HG03103 (cell line): ENCODE data around the gene MPST.
A peak's percentile ranks its signal among the peaks of the same experiment; 100 is the strongest.

Source experiments
- ATAC-seq: cut with Tn5 transposase; IDR thresholded peaks from one replicate; pipeline ENCODE4 v1.9.1; 2021; ENCODE audit warnings: low read depth; ENCODE audit not compliant: unreplicated experiment

The MPST gene

DNA sequence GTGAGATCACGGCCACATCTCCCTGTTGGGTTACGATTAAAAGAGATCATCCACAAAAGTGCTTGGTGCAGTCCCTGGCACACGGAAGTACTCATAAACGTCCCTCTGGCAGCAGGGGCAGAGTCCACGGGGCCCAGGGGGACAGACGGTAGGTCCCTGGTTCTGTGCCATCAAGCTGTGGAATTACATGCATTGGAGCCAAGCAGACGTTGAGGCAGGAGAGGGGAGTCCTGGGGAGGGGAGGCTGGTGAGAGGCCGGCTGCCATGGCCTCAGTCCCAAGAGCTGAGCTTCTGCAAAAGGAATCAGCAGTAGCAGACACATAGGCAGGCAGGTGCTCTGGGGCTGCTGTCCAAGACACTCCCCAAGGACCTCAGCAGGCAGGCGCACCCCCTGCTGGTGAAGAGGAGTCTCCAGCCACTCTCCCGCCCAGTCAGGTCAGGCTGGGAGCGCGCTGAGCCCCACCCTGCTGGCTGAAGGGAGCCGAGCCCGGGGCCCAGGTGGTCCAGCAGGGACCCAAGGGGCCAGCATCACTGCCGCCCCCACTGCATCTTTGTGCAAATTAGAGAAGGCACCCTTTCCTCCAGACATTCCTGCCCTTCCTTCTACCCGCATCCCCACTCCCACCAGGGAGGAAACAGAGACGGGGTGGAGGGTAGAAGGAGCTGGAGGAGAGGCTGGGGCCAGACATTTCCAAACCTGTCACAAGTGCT lies 24.4 kb downstream of the MPST start:
- no peak for ATAC-seq

DNA sequence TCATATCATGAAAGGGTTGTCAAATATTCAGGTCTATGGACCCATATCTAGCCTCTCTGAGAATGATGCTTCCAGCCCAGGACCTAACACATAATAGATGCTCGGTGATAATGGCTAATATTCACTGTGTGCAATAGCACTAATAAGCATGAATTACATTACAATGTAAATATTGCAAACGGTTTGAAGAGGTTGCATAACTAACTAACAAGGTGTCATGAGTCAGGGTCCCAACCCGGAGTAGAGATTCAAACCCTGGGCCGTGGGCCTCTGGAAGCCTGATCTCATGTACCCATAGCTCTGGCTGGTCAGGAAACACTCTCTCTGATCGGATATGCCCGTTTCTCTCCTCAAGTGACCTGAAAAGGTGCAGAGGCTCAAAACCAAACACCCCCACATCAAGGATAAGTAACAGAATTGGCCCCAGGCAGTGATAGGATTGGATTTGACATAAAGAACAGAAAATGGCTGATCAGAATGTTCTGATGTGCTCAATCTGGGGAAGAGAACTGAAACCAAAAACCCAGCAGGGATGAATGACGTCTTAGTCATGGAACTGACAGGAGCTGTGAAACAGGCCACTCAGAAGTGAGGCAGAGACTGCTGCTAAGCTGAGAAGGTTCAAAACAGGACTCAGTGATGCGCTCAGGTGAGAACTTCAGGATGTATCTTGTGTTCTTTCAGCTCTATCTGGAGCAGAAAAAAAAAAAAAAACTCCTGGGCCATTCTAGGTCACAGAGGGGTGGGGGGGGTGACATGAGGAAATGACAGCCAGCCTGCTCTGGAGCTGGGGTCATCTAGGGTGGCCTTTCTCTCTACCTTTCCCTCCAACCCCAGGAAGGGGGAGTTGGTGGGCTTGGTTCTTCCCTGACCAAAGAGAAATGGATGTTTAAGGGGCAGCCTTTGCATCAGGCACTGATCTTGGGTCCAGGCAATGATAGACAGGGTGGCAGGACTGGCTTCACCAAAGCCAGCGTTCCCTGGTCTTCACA lies 25.4 kb downstream of the MPST start:
- ATAC-seq, result no peak

DNA sequence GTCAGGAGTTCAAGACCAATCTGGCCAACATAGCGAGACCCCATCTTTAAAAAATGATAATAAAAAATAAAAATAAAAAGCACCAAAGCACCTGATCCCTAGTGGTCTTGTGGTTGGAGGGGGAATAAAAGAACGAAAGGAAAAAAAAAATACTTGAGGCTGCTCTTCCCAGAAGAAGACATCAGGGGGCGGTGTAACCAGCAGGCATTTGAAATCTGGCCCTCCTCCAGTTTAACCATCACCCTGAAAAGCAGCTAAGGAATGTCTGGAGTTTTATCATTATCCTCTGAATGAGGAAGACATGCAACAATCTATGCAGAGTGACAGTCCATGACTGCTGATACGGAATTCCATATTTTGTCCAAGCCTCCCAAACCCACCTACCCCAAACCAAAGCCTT lies 26.4 kb downstream of the MPST start:
- no peak for ATAC-seq

DNA sequence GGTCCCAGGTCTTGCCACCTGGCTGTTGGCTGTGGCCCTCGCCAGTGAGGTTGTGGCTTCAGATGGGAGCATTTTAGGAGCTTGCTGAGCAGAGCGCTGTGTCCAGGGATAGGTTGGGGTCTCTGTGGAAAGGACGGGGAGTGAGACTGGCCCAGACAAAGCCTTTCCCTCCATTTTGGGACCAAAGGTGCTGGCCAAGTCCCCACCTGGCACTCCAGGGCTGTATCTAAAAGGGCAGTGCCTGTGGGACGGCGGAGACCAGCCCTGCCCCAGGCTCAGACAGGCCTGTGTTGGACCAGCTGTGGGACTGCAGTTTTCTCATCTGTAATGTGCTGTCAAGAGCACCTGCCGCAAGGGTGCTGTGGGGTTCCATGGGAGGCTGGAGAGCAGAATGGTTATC lies 27.0 kb downstream of the MPST start:
- ATAC-seq, result no peak

DNA sequence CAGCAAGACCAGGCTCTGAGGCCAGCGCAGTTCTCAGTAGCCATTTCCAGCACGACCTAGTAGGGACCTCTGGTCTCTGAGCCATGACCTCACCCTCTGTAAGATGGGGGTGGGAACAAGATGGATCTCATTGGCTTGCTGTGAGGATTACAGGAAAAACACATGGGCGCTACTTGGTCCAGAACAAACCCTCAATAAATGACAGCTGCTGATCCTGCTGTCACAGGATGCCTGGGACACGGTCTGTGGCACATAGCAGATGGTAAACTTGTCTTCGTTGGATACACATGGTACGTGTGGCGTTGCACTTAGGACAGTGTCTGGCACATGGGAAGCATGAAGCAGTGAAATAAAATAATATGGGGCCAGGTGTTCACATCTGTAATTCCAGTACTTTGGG lies 27.5 kb downstream of the MPST start:
- no peak for ATAC-seq

DNA sequence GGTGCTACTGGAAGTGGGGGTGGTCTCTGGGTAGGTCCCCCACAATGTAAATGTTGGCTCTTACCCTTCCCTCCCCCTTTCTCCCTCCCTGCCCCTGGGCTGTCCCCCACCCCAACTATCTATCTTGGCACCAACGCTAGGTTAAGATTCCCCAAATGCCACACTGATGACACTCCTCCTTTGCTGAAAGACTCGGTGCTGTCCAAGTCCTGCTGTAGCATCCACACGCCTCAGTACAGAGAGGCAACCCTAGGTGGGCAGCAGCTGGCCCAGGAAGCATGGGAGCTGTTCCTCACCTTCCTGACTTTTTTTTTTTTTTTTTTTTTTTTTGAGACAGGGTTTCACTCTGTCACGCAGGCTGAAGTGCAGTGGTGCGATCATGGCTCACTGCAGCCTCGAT lies 28.6 kb downstream of the MPST start:
- no peak for ATAC-seq

DNA sequence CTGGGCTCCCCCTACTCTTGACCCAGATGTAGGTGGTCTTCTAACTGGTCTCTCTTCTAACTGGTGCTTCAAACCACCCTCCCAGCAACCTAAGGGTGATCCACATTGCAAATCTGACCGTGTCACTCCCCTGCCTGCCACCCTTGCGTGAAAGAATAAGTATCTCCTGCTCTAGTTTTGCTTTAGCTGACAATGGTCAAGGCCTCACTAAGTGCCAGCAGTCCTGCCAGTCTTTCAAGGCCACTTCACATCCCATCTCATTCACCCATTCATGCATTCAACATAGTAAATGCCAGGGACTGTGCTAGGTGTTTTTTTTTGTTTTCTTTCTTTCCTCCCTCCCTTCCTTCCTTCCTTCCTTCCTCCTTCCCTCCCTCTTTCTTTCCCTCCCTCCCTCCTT lies 29.7 kb downstream of the MPST start:
- ATAC-seq, result no peak

DNA sequence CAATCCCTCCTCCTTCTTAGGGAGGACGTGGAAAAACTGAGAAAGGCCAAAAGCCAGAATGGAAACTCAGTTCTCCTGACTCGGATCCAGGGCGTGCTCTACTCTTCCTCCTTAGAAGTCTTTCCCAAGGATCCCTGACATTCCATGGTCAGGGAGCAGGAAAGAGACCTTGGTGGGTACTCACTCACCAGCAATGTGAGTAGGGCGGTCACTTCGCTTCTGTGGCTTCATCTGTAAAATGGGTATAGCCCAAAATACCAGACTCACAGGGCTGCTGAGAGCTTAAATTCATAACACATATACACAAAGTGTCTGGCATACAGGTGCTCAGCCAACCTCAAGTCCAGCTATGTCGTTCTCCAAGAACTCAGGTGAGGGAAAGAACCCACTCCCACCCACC lies 31.4 kb downstream of the MPST start:
- no peak for ATAC-seq

DNA sequence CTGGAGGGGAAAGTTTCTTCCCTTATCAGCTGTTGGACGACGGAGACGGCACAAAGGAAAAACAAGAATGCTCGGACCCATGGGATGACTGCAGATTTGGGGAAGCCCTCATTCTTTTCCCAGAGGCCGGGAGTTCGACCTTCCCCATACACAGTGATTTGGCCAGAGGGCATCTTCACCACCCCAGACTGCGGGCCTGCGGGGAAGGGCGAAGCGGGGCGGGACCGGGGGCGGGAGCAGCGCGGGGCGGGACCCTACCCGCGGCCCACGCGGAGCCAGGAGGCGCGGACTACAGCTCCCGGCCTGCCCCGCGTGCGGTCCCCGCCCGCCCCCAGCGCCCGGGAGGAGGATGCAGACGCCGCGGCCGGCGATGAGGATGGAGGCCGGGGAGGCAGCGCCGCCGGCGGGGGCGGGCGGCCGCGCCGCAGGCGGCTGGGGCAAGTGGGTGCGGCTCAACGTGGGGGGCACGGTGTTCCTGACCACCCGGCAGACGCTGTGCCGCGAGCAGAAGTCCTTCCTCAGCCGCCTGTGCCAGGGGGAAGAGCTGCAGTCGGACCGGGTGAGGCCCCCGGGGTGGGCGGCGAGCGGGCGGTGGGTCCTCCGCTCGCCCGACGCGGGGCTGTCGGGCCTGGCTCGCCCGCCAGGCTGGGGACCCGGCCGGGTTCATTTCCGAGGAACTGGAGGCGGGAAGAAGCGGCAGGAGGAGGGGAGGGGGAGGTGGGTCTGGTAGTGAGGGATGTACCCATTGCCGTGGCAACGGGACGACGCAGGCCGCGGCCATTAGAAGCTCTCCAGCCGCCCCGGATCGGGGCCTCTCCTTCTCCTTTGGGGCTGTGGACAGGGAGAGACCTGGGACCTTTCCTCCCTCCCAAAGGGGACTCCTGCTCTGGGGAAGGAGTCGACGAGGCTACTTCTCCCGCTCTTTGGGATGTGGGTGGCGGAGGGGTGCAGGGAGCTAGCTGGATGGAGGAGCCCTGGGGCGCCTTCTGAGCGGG lies 32.1 kb downstream of the MPST start, which contains the start of gene KCTD17:
KCTD17 (plus strand) TSS at position 352 of the 995 bp plus-strand sequence; CDS start at position 371, 19 bp downstream.
- peak; percentile 65 for ATAC-seq

DNA sequence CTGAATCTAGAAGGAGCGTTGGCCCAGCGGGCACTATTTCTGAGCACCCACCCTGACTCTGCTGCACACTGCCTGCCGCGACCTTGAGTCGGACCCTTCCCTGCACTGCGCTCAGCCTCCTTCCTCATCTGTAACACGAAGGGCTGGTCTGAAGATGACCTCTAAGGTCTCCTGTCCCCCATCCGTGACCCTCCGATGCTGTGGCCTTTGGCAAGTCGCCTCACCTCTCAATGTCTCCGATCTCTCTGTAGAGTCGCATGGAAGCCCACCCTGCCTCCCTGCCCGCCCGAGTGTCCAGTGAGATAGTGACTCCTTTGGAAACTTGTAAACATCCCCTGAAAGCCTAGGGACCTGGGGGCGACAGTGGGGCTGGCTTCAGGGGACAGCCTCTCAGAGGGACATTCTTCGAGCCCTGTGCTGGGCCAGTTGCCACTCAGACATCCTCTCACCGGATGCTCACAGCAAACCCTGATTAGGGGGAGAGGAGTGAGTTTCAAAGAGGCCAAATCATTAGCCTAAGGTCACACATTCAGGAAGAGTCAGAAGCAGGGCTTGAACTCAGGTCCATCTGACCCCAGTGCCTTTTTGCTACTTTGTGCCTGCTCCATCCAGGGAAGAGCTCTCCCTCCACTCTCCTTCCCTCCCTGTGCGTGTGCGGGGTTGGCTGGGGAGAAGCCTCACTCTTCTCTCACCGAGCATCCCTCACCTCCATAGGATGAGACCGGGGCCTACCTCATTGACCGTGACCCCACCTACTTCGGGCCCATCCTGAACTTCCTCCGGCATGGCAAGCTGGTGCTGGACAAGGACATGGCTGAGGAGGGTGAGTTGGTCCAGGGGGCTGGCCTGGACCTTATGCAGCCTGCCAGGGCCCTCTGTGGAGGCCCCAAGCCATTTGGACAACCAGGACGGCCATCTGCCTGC lies 33.1 kb downstream of the MPST start:
- ATAC-seq, result no peak

DNA sequence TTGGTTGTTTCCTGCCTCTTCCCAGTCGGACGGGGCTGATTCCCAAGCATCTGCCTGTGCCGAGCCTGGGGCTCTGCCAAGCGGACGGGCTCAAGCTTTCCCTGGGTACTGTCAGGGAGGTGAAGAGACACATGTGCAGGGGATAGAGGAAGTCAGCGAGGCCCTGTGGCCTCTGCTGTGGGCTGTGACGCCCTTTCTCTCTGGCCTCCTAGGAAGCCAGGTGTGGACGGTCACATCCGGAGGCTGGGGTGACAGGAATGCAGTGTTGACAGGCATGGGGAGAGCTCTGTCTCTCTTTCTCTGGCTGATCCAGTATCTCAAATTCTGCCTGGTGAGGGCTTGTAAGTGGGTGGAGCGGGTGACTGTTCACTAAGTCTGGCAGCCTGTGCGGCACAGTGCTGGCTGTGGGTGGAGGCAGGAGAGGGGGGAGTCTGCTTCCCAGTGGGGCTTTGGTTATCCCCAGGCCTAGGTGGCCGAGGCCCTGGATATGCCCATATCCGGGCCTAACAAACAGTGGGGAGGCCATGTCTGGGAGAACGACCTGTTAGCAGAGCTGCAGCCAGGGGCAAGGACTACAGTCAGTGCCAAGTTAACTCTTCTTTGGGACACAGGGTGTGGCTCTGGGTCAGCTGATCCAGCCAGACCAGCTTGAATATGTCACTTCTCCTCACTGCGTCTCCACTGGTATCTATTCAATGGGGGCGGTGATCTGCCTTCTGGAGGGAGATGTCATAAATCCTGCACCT lies 33.9 kb downstream of the MPST start:
- ATAC-seq, result no peak

DNA sequence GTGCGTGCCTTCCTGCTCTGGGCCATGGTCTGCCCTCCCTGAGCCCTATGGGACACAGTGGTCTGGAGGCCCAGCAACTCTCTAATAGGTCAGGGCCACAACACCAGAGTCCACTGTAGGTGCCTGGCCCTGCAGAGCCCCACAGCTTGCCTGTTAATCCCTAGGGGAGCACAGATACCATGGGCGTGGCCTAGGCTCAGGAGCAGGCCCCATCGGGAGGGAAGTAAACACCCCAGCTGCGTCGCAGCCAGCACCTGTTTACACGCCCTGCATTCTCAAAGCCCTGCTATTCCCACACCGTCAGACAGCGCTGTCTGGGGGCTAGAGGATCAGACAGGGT lies 34.5 kb downstream of the MPST start:
- no peak for ATAC-seq

DNA sequence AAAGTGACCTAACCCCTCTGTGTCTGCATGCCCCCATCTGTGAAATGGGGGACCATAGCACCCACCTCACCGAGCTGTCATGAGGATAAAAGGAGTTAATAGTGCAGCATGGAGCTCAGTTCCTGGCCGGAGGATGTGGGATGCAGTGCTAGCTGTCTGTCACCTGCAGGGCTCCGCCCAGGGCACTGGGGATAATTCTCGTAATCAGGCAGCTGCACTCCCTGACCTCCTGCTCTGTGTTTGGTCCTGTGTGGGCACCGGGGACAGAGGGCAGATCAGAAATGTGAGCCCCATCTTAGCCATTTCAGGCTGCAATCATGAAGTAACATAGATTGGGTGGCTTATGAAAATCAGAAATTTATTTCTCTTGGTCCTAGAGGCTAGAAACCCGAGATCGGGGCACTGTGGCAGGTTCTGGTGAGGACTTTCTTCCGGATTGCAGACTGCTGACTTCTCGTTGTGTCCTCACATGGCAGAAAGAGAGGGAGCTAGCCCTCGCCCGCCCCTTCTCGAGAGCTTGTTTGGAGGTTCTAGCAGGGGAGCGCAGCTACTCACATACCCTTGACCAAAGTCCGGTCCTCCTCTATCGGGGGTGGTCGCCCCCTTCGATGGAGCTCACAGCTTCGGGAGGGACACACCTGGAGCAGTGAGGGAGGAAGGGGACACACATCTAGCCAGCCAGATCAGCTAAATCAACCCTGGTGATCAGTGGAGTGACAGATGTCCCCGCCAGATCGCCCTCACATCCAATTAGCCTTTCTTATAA lies 35.2 kb downstream of the MPST start:
- ATAC-seq, result no peak

DNA sequence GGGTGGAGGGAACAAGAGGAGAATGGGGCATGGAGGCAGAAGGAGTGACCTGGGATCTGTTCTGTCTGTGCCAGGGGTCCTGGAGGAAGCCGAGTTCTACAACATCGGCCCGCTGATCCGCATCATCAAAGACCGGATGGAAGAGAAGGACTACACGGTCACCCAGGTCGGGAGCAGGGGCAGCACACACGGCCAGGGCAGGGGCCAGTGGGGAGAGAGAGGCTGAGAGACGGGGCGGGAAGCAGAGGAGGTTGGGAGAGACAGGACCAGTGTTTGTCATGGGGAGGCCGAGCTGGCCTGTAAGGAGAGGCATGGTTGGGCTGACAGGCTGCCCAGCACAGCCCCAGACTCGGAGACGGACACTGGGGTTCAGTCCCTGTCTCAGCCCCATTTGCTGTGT lies 36.7 kb downstream of the MPST start:
- no peak for ATAC-seq

DNA sequence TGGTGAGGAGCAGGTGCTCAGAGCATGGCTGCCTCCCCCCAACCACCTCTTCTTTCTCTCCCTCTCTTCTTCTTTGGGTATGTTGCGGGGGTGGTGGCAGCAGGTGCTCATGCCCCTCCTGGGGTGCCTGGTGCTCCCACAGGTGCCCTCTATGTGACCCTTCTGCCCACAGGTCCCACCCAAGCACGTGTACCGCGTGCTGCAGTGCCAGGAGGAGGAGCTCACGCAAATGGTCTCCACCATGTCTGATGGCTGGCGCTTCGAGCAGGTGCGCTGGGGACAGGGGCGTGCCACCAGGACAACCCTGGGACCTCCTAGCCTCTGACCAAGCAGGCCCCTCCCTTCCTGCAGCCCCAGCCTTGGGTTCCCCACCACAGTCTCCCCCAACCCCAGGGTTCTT lies 37.7 kb downstream of the MPST start:
- ATAC-seq, result no peak

DNA sequence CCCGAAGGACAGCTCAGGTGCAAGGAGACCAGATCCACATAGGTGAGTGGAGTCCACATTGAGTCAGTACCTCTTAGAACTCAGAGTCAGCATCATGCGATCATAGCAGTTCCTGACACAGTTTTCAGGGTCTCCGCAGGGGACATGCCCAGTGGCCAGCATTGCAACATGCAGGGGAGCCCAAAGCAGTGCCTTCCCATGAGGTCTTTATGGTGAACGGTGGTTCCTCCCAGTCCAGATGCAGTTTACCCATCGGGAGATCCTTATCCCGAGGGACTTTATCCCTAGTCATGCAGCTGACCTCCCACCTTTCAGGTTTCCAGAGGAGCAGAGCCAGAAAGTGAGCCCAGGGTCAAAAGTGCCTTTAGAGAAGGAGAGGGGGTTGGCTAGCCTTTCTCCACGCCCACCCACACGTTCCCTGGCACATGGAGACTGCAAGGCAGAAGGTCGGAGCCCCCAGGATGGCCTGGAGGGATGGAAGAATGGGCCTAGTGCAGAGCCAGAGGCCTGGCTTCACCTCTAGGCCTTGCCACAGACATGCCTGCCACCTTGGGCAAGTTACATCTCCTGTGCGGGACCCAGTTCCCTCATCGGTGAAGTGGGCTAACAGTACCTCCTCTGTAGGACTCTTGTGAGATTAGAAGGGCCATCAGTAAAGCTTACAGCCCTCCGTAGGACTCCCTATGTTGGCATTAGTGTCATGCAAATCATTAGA lies 38.4 kb downstream of the MPST start:
- no peak for ATAC-seq

DNA sequence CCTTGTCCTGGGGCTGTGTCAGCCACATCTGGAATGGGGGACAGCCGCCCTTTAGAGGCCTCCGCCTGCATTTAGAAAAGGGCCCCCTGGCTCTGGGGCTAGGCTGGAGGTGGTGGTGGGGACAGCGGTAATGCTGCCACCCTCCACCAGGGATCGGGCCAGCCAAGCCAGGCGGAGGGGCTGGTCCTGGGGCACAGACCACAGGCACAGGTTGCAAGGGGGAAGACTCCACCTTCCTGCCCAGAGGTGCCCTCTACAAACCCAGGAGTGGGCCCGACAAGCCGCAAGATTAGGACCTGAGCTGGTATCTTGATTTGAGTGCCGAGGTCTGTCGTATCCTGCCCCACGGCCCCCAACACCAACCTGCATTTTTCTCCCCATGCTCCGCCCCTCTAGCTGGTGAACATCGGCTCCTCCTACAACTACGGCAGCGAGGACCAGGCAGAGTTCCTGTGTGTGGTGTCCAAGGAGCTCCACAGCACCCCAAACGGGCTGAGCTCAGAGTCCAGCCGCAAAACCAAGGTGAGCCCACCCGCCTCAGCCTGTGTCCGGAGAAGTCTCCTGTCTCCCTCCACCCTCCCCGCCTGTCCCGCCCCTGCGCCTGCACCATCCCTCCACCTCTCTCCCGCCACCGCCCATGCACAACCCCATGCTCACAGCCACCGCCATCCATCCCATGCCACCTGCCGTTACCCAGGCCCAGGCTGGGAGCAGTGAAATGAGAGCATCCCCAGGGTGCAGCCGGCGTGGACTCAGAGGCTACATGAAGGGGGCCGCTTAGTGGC lies 39.6 kb downstream of the MPST start:
- ATAC-seq, result no peak
